Kidney glomerular epithelial cell (primary cell): ENCODE results near the gene NFATC3.

Experiments
- DNase-seq: peaks from one replicate; lab custom pipeline; 2025; lab: John Stamatoyannopoulos, UW

The NFATC3 gene

GRCh38 chr16:68231384-68232136 is 146.4 kb downstream of the NFATC3 start:
- DNase-seq, result no peak

GRCh38 chr16:68232335-68232734 is 147.2 kb downstream of the NFATC3 start:
- no peak for DNase-seq

- no peak for DNase-seq
These were observed 148.1 kb downstream of the NFATC3 start for GRCh38 chr16:68233085-68233834.

DNA sequence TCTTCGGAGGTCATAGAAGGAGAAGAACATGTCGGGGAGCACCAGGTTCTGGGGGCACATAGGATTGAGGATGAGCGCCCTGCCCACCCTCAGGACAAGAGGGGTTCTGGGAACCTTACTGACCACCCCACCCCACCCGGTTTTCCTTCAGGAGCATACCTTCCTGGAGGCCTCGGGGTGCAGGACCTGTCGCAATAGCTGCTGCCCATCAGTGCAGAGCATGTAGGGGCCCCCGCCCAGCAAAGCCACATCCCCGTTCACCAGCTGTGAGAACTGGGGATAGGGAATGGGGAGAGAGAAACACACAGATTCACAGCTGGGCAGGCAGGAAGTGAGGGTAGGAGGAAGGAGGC is 148.6 kb downstream of the NFATC3 start:
- DNase-seq, result no peak

- DNase-seq, result peak; percentile 54
These were observed 149.3 kb downstream of the NFATC3 start for GRCh38 chr16:68234188-68235107.

GRCh38 chr16:68235108-68235886 is 150.1 kb downstream of the NFATC3 start:
- no peak for DNase-seq

- no peak for DNase-seq
These were observed 150.6 kb downstream of the NFATC3 start, which contains the start of gene ESRP2 for GRCh38 chr16:68235887-68236136. Gene ESRP2 (minus strand): TSS chr16:68236127. CDS start chr16:68236045, 82 bp downstream.

DNA sequence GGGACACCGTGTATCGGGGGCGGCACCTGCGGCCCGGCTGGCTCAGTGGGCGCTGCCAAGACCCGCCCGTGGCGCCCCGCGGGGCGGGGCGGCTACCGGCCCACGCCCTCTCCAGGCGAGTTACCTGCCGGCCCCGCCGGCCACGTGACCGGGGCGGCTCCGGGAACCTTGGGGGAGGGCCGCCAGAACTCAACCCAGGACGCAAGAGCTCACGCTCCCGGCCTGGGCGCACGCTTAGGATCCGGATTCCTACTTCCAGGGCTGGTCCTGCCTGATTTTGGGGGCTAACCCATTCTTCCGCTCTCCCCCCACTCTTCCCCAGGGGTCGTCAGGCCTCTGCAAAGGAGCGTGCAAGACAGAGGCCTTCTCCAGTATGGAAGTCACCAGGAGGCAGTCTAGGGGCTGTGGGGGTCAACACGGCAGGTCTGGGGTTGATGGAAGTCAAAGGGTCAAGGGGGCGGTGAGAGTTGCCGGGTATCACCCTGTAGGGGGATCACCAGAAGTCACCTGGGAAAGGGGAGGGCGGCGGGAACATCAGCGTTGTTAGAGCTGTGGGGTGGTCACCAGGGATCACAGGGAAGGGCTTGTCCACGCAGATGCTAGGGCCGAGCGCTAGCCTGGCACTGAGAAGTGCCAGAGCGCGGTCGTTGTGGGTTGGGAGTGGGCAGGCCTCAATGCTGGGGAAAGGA is 151.1 kb downstream of the NFATC3 start:
- no peak for DNase-seq

DNA sequence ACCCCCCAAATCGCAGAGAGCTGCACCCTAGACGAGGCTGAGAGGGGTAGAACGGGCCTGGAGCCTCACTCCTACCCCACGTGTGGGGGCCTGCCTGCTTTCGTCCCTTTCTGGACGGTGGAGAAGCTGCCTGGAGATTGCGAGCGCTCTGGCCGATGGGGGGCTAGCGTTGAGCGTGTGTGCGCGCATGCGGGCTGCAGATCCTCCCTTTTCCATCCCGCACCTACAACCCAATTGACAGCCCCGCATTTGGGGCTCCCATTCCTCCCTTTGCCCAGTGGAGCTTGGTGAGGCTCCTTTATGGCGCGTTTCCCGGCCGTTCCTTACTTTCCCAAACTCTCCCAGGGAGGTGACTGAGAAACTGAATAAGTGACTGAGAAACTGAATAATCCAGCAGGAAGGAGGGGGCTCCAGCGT is 151.7 kb downstream of the NFATC3 start:
- DNase-seq, result no peak

DNA sequence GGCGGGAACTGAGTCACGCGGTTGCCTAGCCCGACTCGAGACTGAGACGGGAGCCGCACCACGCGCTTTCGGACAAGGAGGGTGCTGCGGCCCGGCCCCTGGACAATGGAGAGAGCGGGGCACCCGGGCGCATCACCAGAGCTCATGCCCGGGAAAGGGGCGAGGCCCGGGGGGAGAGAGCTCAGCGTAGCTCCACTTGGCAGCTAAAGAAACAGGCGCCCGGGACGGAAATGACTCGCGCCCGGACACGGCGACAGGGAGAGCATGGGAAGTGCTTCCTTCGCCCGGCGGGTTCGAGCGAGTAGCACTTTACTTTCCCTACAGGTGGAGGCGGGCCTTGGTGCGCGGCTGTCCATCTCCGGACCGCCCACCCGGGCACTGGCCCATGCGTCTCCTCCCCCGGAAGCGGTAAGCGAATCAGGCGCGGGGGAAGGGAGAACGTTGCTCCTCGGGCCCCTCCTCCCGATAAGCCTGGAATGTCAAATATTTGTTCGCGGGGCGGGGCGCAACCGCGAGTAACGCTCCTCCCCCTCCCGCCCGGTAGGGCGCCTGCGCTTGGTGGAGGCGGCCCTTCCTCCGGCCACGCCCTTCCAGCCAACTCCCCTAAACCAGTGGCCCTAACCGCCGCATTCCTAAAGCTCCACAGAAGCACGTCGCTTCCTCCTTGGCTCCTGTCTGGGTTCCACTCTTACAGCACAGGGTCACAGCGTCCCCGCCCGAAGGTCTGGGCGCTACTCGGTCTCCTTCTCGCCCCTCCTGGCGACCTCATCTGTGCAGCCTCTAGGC is 152.3 kb downstream of the NFATC3 start:
- peak; percentile 98 for DNase-seq

DNA sequence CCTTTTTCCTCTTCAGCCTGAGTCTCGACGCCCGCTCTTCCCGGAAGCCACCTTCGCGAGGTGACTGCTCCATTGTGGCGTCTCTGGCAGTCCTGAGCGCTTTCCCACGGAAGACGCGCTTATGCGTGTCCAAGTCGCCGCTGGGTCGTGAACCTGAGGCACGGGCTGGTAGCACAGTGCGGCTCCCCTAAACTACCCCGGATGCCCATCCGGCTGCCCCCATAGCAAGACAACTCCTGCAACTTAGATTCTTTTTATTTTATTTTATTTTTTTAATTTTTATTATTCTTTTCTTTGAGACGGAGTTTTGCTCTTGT is 152.8 kb downstream of the NFATC3 start:
- no peak for DNase-seq

GRCh38 chr16:68242085-68242484 is 156.9 kb downstream of the NFATC3 start:
- DNase-seq, result no peak

- no peak for DNase-seq
These were observed 158.0 kb downstream of the NFATC3 start for GRCh38 chr16:68242926-68243858.

DNA sequence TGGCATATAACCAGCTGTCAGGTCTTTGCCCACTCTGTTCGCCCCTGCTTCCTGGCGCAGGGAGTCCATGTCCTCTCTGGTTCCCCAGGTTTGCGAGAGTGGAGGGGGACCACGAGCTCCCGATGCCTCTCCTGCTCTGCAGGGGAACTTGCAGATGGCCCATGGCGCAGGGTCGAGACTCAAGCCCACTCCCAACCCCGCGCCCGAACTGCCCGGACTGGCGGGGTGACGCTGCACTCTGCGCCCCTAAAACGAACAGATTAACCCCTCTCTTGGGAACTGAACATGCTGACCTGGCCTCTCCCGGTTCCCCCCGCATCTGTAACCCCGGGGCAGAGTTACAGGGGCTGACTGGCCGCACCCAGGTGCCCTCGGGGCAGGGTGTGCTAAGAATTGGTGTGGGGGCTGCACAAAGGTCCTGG is 159.3 kb downstream of the NFATC3 start:
- no peak for DNase-seq

- peak; percentile 85 for DNase-seq
These were observed 160.0 kb downstream of the NFATC3 start, which contains the start of gene PLA2G15 for GRCh38 chr16:68244903-68245853. Gene PLA2G15 (plus strand): TSS chr16:68245373. CDS start chr16:68245427, 54 bp downstream.

DNA sequence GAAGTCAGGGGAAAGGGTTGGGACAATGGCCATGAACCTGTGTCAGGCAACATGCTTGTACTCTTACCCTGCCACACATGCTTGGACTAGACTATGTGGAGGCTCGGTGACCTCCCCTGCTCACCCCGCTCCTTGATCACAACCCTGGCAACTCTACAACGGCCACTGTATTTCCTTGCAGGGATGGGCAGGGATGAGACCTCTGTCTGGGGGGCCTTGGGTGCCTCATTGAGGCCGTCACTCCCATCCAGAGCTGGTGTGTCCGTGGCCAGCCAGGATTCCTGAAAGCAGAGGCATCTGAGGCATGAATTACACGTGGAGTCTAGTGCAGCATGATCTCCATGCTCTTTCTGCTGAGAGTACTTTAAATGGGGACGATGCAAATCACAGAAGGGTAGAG is 161.0 kb downstream of the NFATC3 start:
- DNase-seq, result no peak

GRCh38 chr16:68246666-68247065 is 161.5 kb downstream of the NFATC3 start:
- no peak for DNase-seq

GRCh38 chr16:68247400-68247799 is 162.2 kb downstream of the NFATC3 start:
- no peak for DNase-seq
